ENCODE measurements around the gene MRTO4.

- TF ChIP-seq CTCF (IDR thresholded peaks at IDR 0.05), result no peak
- TF ChIP-seq POLR2A (IDR thresholded peaks at IDR 0.05), result no peak
Measured at GRCh38 chr1:19308509-19308907, 56.9 kb downstream of the MRTO4 start.

All from uterus (tissue), 2 donors.